DMS114 treated with DMSO at 0.1 percent for 48 hours (cell line): ENCODE results near the gene MAP3K12.

Experiments
- DNase-seq: peaks from one replicate; lab custom pipeline; 2025; ENCODE audit not compliant: unreplicated experiment; lab: John Stamatoyannopoulos, UW

MAP3K12 gene

GRCh38 chr12:53474077-53474476 is 25.2 kb downstream of the MAP3K12 start:
- no peak for DNase-seq

- no peak for DNase-seq
These were observed 27.1 kb downstream of the MAP3K12 start for GRCh38 chr12:53472056-53472582.

GRCh38 chr12:53468282-53468681 is 31.0 kb downstream of the MAP3K12 start:
- DNase-seq, result no peak

GRCh38 chr12:53467880-53468279 is 31.4 kb downstream of the MAP3K12 start:
- no peak for DNase-seq

GRCh38 chr12:53467082-53467481 is 32.2 kb downstream of the MAP3K12 start:
- DNase-seq, result no peak

GRCh38 chr12:53466640-53467039 is 32.6 kb downstream of the MAP3K12 start:
- no peak for DNase-seq

GRCh38 chr12:53465679-53466078 is 33.6 kb downstream of the MAP3K12 start:
- DNase-seq, result no peak

GRCh38 chr12:53464685-53465418 is 34.4 kb downstream of the MAP3K12 start:
- no peak for DNase-seq

- DNase-seq, result no peak
These were observed 35.3 kb downstream of the MAP3K12 start for GRCh38 chr12:53463802-53464560.

GRCh38 chr12:53462935-53463334 is 36.3 kb downstream of the MAP3K12 start:
- no peak for DNase-seq

- DNase-seq, result no peak
These were observed 37.7 kb downstream of the MAP3K12 start for GRCh38 chr12:53461591-53461990.

GRCh38 chr12:53461059-53461458 is 38.2 kb downstream of the MAP3K12 start:
- no peak for DNase-seq

- DNase-seq, result no peak
These were observed 40.2 kb downstream of the MAP3K12 start for GRCh38 chr12:53459097-53459496.

- DNase-seq, result no peak
These were observed 42.4 kb downstream of the MAP3K12 start for GRCh38 chr12:53456654-53457366.

- DNase-seq, result no peak
These were observed 44.6 kb downstream of the MAP3K12 start for GRCh38 chr12:53454707-53455106.

- DNase-seq, result no peak
These were observed 45.2 kb downstream of the MAP3K12 start for GRCh38 chr12:53453953-53454640.

GRCh38 chr12:53452159-53453077 is 46.8 kb downstream of the MAP3K12 start:
- peak; percentile 38 for DNase-seq

GRCh38 chr12:53451661-53452158 is 47.5 kb downstream of the MAP3K12 start, which contains the start of gene PCBP2:
Gene PCBP2 (plus strand): TSS chr12:53452102. CDS start chr12:53454801, 2,699 bp downstream.
- DNase-seq, result peak; percentile 99

- DNase-seq, result no peak
These were observed 48.3 kb downstream of the MAP3K12 start for GRCh38 chr12:53450936-53451335.
